ENCODE results near the gene IRF2BP2.

DNA sequence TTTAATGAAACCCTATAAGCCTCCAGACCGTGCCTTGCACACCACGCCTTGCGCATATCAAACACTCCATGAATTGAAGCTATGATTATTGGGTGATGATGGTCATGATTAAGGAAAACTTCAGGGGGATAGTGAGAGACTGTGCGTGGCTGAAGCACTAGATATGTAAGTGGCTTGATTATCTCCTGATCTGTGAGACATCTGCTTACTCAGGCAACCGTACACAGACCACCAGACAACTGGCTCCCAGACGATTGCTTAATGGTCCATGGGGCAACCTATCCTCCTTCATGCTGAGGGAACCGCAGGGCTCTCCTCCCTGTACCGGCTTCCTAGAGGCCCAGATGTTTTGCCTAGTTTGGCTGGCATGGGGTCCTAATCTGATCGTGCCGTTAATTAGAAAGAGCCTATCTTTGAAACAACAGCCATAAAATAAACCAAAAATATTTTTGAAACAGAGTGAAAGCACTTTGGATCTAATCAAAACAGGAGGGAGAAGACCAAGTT, 51.6 kb downstream of the IRF2BP2 start:
- TF ChIP-seq, protein P1, sequence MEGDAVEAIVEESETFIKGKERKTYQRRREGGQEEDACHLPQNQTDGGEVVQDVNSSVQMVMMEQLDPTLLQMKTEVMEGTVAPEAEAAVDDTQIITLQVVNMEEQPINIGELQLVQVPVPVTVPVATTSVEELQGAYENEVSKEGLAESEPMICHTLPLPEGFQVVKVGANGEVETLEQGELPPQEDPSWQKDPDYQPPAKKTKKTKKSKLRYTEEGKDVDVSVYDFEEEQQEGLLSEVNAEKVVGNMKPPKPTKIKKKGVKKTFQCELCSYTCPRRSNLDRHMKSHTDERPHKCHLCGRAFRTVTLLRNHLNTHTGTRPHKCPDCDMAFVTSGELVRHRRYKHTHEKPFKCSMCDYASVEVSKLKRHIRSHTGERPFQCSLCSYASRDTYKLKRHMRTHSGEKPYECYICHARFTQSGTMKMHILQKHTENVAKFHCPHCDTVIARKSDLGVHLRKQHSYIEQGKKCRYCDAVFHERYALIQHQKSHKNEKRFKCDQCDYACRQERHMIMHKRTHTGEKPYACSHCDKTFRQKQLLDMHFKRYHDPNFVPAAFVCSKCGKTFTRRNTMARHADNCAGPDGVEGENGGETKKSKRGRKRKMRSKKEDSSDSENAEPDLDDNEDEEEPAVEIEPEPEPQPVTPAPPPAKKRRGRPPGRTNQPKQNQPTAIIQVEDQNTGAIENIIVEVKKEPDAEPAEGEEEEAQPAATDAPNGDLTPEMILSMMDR (IDR thresholded peaks at IDR 0.05), result no peak
- no peak for TF ChIP-seq POLR2A (IDR thresholded peaks at IDR 0.05)

All from testis (tissue), 2 donors.